Renal cortex interstitium (tissue), 11 donors: Measurements from ENCODE around the gene TMUB1. TPM values are rescaled to one million over a fixed set of nuclear protein-coding genes. Genes with fewer than 3 reads are reported as not detected.
A peak's percentile ranks its signal among the peaks of the same experiment; 100 is the strongest.

Source experiments
- DNase-seq, 11 donors: peaks; one replicate each; pipeline ENCODE4 v3.0.0-alpha.2; 2013; ENCODE audit warnings: low read depth in 9 of 11, low spot score in 4 of 11; ENCODE audit errors: extremely low read depth in 1 of 11
- polyA plus RNA-seq, 3 donors: library from polyadenylated mRNA; unstranded; fragments of 120-200 nt; gene quantifications; one replicate each; pipeline ENCODE4 v1.2.1, GENCODE V29; 2013; ENCODE audit not compliant: insufficient read length in 3 of 3

TMUB1 gene
- polyA plus RNA-seq, 3 donors: 21.6 to 36.0 (median 34.5) TPM

GRCh38 chr7:151113344-151114150 is 30.3 kb upstream of the TMUB1 start:
- DNase-seq: no peak

- peak in 1 of 11 donors; percentile 74 for DNase-seq
These were observed 27.8 kb upstream of the TMUB1 start for GRCh38 chr7:151110941-151111645.

GRCh38 chr7:151110236-151110940 is 27.1 kb upstream of the TMUB1 start:
- DNase-seq: no peak

- no peak for DNase-seq
These were observed 26.1 kb upstream of the TMUB1 start for GRCh38 chr7:151109094-151110048.

GRCh38 chr7:151107882-151108281 is 24.6 kb upstream of the TMUB1 start:
- no peak for DNase-seq

- no peak for DNase-seq
These were observed 21.3 kb upstream of the TMUB1 start for GRCh38 chr7:151104411-151105235.

- DNase-seq: no peak
These were observed 20.7 kb upstream of the TMUB1 start for GRCh38 chr7:151103973-151104372.

GRCh38 chr7:151102991-151103390 is 19.7 kb upstream of the TMUB1 start:
- DNase-seq: no peak

GRCh38 chr7:151101621-151102396 is 18.5 kb upstream of the TMUB1 start:
- no peak for DNase-seq

- DNase-seq: no peak
These were observed 17.6 kb upstream of the TMUB1 start for GRCh38 chr7:151100921-151101320.

- DNase-seq: no peak
These were observed 16.4 kb upstream of the TMUB1 start for GRCh38 chr7:151099486-151100211.

GRCh38 chr7:151095828-151096475 is 12.7 kb upstream of the TMUB1 start:
- no peak for DNase-seq

- DNase-seq: no peak
These were observed 12.0 kb upstream of the TMUB1 start for GRCh38 chr7:151095123-151095797.

- DNase-seq: no peak
These were observed 11.4 kb upstream of the TMUB1 start for GRCh38 chr7:151094675-151095074.

GRCh38 chr7:151093748-151094147 is 10.5 kb upstream of the TMUB1 start:
- DNase-seq: no peak

GRCh38 chr7:151091988-151092387 is 8.7 kb upstream of the TMUB1 start:
- no peak for DNase-seq
